ENCODE results near the gene ZWILCH.
"Not testable (repeated sequence)": the region's sequence is repeated elsewhere in the genome, so short reads cannot be mapped to it uniquely, and the experiment has no call there.

The ZWILCH gene

GRCh38 chr15:66504563-66505429, at the start of gene ZWILCH, which contains the start of gene RPL4:
Gene ZWILCH (plus strand): TSS chr15:66505326. CDS start chr15:66505339, 13 bp downstream.
Gene RPL4 (minus strand): TSS chr15:66504855. CDS start chr15:66504790, 65 bp downstream.
- POLR2A ChIA-PET, result interaction anchor here (0.6 to 1.0 kb wide), 2 partner anchors 10 to 116 kb away, joined by 4 to 5 read pairs; no protein-coding TSS in a partner anchor
- no peak for TF ChIP-seq CTCF (IDR thresholded peaks at IDR 0.05; ENCODE audit: control extremely low read depth, extremely low read depth, low read depth, missing control alignments)
- peak; percentile 81 for DNase-seq (ENCODE audit: extremely low spot score)
- CTCF ChIA-PET, result interaction anchor here (1.0 to 1.2 kb wide), 2 partner anchors 30 to 92 kb away, joined by 3 read pairs; no protein-coding TSS in a partner anchor

- no peak for DNase-seq (ENCODE audit: extremely low spot score)
- POLR2A ChIA-PET, result no interaction called here
These were observed 48.9 kb upstream of the ZWILCH start for GRCh38 chr15:66456211-66456610.

GRCh38 chr15:66459818-66460615, 45.1 kb upstream of the ZWILCH start:
- ChIA-PET POLR2A (no interaction called here), CTCF (interaction anchor here (1.6 to 1.9 kb wide), 2 partner anchors 38 to 73 kb away, joined by 3 to 9 read pairs; partner anchors contain the start of gene SNAPC5)
- no peak for DNase-seq (ENCODE audit: extremely low spot score)
- TF ChIP-seq CTCF (IDR thresholded peaks at IDR 0.05; ENCODE audit: control extremely low read depth, extremely low read depth, low read depth, missing control alignments), result no peak

More at GRCh38 chr15:66456211-66456610, 48.9 kb upstream of the ZWILCH start:
- CTCF ChIA-PET, result interaction anchor here (1.6 kb wide), 1 partner anchor 42 kb away, joined by 3 read pairs; no protein-coding TSS in a partner anchor
- TF ChIP-seq CTCF (IDR thresholded peaks at IDR 0.05; ENCODE audit: control extremely low read depth, extremely low read depth, low read depth, missing control alignments), result no peak

- CTCF ChIA-PET, result interaction anchor here (0.9 kb wide), 1 partner anchor 37 kb away, joined by 3 read pairs; the partner anchor contains the start of gene SNAPC5
- DNase-seq (ENCODE audit: extremely low spot score); POLR2A ChIA-PET: not testable (repeated sequence)
These were observed 43.8 kb upstream of the ZWILCH start for GRCh38 chr15:66461294-66461693.

GRCh38 chr15:66461917-66462316, 43.2 kb upstream of the ZWILCH start:
- DNase-seq (ENCODE audit: extremely low spot score), result no peak
- POLR2A ChIA-PET, result interaction anchor here (0.7 kb wide), 1 partner anchor 11 kb away, joined by 8 read pairs; no protein-coding TSS in a partner anchor
- CTCF ChIA-PET, result interaction anchor here (0.9 kb wide), 1 partner anchor 13 kb away, joined by 3 read pairs; no protein-coding TSS in a partner anchor
- no peak for TF ChIP-seq CTCF (IDR thresholded peaks at IDR 0.05; ENCODE audit: control extremely low read depth, extremely low read depth, low read depth, missing control alignments)

GRCh38 chr15:66462627-66463026, 42.5 kb upstream of the ZWILCH start:
- CTCF ChIA-PET, result interaction anchor here (0.9 kb wide), 1 partner anchor 12 kb away, joined by 3 read pairs; no protein-coding TSS in a partner anchor
- POLR2A ChIA-PET, result no interaction called here
- DNase-seq (ENCODE audit: extremely low spot score), result no peak
- TF ChIP-seq CTCF (IDR thresholded peaks at IDR 0.05; ENCODE audit: control extremely low read depth, extremely low read depth, low read depth, missing control alignments), result no peak

- DNase-seq (ENCODE audit: extremely low spot score); POLR2A ChIA-PET: not testable (repeated sequence)
- CTCF ChIA-PET, result interaction anchor here (1.5 kb wide), 1 partner anchor 10 kb away, joined by 3 read pairs; no protein-coding TSS in a partner anchor
These were observed 39.8 kb upstream of the ZWILCH start for GRCh38 chr15:66465294-66465693.

GRCh38 chr15:66467162-66468040, 37.7 kb upstream of the ZWILCH start:
- DNase-seq (ENCODE audit: extremely low spot score); POLR2A ChIA-PET: not testable (repeated sequence)
- CTCF ChIA-PET, result interaction anchor here (1.1 to 2.1 kb wide), 3 partner anchors 26 to 81 kb away, joined by 3 to 8 read pairs (median 7); partner anchors contain the start of genes MAP2K1 and SNAPC5

GRCh38 chr15:66470825-66471224, 34.3 kb upstream of the ZWILCH start:
- not testable (repeated sequence) for DNase-seq (ENCODE audit: extremely low spot score)
- ChIA-PET CTCF (interaction anchor here (0.7 to 9.9 kb wide), 10 partner anchors 12 to 163 kb away, joined by 3 to 63 read pairs (median 4); partner anchors contain the start of gene SNAPC5), POLR2A (interaction anchor here (0.5 kb wide), 1 partner anchor 31 kb away, joined by 3 read pairs; no protein-coding TSS in a partner anchor)

Measured in GM10248 (cell line).